ENCODE data around the gene SFXN4.

GRCh38 chr10:119199231-119199992 lies 33.9 kb upstream of the SFXN4 start:
- TF ChIP-seq EZH2 (IDR thresholded peaks at IDR 0.05; ENCODE audit: borderline replicate concordance, low read depth, low read length, poor library complexity, severe bottlenecking) (no peak), CTCF (conservative IDR thresholded peaks at IDR 0.05; ENCODE audit: low read depth, low read length) (peak; percentile 86)
